T-helper 2 cell (primary cell): Measurements from ENCODE around the gene SLC4A3.
A peak's percentile ranks its signal among the peaks of the same experiment; 100 is the strongest.
"Not testable (repeated sequence)": the region's sequence is repeated elsewhere in the genome, so short reads cannot be mapped to it uniquely, and the experiment has no call there.

Source experiments
- DNase-seq, 5 experiments: peaks; one replicate each; pipeline versions ENCODE4 v3.0.0 to v3.0.0-alpha.2; 2012 to 2022

The SLC4A3 gene

DNA sequence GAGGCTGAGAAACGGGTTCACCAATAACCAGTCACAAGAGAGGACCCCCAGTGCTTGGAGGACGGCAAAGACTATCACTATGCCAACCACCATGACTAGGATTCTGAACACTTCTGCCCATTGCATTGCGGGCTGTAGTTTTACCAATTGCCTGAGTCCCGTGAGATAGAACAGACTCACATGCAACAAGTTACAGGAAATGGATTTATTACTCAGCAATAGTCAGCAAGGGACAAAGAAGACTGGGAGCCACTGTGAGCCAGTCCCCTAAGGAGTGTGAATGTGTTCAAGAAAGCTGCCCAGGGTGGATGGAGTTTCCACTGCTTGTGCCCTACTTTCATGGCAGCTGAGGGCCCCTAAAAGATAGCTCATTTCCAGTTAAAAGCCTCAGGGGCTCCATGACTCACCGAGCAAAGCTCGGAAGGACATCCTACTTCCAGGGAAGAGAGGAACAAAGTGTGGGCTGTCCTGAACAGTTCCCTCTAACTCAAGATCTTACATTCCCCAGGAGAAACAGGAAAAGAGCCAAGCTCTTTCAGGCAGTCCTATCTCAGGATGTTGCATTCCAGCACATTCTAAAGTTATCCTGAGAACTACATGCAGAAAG is 54.4 kb downstream of the SLC4A3 start:
- DNase-seq, result no peak

DNA sequence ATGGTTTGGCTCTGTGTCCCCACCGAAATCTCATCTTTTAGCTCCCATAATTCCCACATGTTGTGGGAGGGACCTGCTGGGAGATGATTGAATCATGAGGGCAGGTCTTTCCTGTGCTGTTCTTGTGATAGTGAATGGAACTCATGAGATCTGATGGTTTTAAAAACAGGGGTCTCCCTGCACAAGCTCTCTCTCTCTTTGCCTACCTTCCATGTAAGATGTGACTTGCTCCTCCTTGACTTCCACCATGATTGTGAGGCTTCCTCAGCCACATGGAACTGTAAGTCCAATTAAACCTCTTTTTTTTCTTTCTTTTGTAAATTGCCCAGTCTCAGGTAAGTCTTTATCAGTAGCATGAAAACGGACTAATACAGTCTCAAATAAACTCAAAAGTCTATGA is 56.0 kb downstream of the SLC4A3 start:
- not testable (repeated sequence) for DNase-seq

DNA sequence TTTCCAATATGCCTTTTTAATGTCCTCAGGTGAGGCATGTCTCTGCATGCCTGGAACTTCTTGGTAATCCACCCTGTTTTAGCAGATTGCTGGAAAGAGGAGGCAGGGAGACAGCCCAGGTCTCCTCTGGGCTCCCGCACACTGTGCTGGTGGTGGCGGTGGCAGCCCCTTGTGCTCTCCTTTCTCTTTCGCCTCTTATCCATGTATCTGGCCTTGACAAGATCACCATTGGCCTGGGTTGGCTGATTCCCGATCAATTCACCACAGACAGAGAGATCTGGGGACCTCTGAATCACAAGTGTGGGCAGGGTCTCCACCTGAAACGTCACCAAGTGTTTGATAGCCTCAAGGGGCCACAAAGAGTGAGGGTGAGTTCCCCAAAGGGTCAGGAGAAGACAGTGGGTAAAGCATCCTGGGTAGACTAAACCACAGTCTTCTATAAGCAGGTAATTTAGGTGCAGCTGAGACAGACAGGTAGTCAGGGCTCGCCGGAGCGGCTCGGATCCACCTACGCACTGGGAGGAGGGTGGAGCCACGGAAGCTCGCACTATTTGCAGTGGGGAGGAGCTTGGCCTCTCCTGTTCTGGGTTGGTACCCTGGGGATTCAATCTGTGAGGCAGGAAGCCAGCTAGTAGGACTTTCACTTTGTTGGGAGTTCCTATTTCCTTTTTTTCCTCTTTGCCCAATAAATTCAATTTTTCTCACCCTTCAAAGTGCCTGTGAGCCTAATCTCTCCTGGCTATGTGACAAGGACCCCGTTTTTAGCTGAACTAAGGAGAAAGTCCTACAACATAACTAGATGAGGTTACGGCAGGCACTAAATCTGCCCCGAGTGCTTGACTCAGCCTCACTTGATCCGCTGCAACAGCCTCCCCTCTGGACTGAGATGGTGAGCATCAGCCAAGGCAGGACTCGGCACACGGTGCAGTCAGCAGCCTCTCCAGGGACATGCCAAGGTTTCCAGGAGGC is 57.6 kb downstream of the SLC4A3 start:
- DNase-seq, result peak in 3 of 5 experiments; percentile 7 to 28 (median 22)

DNA sequence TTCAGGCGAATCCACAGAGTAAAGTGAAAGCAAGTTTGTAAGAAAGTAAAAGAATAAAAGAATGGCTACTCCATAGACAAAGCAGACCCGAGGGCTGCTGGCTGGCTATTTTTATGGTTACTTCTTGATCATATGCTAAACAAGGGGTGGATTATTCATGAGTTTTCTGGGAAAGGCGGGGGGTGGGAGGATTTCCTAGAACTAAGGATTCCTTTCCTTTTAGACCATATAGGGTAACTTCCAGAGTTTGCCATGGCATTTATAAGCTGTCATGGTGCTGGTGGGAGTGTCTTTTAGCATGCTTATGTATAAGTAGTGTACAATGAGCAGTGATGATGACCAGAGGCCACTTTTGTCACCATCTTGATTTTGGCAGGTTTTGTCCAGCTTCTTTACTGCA is 59.8 kb downstream of the SLC4A3 start:
- no peak for DNase-seq

DNA sequence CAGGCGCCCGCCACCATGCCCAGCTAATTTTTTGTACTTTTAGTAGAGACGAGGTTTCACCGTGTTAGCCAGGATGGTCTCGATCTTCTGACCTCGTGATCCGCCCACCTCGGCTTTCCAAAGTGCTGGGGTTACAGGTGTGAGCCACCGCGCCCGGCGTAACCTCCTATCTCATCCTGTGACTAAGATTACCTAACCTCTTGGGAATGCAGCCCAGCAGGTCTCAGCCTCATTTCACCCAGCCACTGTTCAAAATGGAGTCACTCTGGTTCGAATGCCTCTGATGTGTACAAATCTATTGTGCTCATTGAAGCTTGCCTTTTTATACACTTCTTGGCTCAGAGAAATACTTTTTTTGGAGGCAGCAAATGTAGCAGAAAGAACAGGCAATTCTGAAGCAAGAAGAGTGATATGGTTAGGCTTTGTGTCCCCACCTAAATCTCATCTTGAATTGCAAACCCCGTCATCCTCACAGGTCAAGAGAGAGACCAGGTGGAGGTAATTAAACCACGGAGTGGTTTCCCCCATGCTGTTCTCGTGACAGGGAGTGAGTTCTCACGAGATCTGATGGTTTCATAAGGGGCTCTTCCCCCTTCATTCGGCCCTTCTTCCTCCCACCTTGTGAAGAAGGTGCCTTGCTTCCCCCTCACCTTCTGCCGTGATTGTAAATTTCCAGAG is 60.6 kb downstream of the SLC4A3 start:
- DNase-seq, result no peak

DNA sequence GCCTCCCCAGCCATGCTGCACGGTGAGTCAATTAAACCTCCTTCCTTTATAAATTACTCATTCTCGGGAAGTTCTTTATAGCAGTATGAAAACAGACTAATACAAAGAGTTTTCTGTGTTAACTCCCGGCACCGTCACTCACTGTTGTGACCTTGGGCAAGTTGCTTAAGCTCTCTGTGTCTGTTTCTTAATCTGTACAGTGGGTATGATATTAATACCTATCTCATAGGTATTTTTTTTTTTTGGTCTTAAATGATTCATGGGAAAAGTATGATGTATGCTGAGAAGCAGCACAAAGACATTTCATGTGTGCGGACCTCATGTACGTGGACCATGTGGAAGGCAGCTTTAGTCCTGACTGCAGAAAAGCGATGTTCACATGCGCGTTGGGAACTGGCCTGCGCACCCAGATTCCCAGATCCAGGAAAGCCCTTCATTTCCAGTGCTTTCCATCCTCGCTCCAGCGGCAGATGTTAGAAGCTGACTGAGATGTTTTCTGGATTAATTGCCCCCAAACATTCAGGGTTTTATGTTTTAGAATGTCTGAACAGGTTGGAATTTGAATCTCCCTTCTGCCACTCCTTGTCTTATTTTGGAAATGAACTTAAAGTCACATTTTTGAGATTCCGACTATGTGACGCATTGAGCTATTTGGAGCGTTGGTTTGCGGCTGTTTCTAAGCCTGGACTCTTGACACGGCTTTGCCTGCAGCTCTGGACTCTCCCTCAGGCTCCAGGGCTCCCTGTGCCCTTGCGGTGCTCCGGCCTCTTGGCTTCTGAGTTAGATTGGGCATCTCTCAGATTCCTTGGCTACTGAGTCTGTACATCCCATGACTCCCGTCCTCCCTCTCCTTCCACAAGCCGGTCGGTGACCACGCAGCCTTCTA is 61.4 kb downstream of the SLC4A3 start:
- DNase-seq, result no peak

DNA sequence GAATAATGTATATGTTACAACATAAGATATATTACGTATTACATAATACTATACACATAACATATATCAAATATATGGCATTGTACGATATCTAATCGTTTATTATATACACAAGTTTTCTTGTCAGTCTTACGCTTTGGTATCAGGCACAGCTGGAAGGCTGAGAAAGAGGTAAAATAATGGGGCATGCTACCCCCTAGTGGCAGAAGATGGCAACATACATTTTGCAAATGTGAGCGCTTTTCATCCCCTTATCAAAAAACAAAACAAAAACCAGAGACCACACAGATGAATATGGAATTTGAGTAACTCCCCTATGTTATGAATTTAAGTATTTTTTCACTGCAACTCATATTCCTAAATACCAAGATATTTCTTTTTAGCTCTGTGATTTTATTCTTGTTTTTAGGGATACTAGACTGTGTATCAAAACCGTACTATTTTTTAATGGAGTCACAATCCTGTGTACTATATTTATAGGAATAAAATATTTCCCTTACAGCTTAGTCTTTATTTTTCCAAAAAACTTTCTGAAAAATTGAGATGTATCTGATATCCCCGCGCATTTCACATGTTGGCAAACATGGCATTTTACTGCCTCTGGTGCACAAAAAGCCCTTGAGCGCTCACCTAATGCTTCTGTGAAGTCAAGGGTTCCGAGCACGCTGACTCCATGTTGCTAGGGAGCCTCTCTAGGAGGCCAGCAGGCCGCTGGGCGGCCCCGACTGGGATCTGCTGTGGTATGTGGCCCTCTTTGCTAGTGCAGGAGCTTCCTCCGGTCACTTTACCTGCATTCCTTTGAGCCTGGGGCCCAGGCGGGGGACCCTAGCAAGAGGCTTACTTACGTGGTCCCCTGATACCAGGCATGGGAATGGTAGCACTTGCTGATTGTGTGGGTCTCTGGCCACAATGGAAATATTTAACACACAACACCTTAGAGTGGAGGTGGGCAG is 62.5 kb downstream of the SLC4A3 start:
- DNase-seq, result peak in 1 of 5 experiments; percentile 50

DNA sequence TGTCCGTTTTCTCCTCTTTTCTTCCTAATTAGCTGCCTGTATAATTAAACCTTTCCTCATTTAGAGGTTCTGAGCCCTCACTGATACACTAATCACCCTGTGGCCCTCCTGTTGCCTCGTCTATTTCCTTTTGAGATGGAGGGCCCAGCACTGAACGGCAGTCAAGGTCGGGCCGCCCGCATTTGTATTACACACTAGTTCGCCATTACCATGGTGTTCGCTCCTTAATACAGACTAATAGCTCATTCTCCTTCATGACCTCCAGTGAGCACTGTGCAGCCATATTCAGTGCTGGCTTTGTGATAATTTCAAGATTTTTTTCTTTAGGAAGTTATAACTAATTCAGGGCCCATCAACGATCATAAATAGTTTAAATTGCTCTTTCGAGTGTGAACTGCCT is 64.1 kb downstream of the SLC4A3 start:
- no peak for DNase-seq
